Fibroblast of lung (primary cell): ENCODE measurements around the gene GPR156.

ENCODE experiments used
- CTCF ChIP-seq, 2 donors: IDR thresholded peaks in 1 of 2; conservative IDR thresholded peaks in 1 of 2; 1 replicate in 1 of 2; 2 replicates in 1 of 2; pipeline ENCODE4 v1.5.1; 2011 to 2012; ENCODE audit warnings: low read length in 2 of 2, control low read depth in 1 of 2, inconsistent platforms in 1 of 2, low read depth in 1 of 2, mild to moderate bottlenecking in 1 of 2
- EZH2 ChIP-seq: IDR thresholded peaks from 2 replicates; pipeline ENCODE4 v1.5.1; 2012; ENCODE audit warnings: low read length, control low read depth, mild to moderate bottlenecking; ENCODE audit errors: missing control alignments

DNA sequence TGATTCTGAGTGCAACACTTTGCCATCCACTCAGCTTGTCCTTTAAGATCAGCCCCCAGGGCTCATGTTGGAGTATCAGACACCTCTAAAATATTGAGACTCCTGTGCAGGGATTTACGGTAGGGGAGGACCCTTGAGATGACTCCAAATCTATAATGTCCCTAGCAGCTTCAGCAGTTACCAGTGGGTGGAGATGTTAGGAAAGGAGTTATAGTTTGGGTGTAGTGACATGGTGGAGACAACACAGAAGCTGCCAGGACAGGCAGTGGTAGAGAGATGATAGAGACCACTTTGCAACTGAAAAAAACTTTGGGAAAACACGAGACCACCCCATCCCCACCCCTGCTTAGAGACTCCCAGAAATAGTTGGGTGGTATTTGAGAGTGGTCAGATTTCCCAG is 147.5 kb downstream of the GPR156 start:
- TF ChIP-seq CTCF (conservative IDR thresholded peaks at IDR 0.05 in 1 of 2, IDR thresholded peaks at IDR 0.05 in 1 of 2; ENCODE audit: low read depth in 1 of 2, low read length in 2 of 2) (no peak), EZH2 (no peak)
